ENCODE data around the gene KREMEN1.

KREMEN1 gene

DNA sequence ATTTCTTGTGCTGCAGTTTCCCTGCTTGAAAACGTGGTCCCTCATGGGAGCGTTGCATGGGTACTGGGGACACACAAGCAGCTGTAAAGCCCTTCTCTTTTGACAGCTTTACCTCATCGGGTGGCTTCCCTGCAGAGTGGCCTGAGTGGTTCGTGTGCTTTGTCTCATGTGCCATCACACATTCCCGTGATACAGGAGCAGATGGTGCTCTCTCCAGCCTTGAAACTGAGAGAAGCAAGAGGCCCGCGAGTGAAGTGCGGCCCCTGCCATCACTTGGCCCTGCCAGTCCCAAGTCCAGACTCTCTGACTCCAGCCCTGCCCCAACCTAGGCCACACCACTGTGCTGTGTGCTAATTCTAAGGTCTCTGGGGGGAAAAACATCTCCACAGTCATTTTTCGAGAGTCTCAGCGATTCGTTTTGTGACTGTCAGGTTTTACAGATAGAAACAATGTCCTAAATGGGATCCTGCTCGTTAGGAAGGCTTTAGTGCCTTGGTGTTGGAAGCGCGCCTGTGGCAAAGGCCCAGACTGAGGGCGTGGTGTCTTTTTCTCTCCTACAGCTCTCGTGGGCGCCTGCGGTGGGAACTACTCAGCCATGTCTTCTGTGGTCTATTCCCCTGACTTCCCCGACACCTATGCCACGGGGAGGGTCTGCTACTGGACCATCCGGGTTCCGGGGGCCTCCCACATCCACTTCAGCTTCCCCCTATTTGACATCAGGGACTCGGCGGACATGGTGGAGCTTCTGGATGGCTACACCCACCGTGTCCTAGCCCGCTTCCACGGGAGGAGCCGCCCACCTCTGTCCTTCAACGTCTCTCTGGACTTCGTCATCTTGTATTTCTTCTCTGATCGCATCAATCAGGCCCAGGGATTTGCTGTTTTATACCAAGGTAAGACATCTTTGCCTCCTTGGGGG lies 64.2 kb downstream of the KREMEN1 start:
- no peak for DNase-seq

DNA sequence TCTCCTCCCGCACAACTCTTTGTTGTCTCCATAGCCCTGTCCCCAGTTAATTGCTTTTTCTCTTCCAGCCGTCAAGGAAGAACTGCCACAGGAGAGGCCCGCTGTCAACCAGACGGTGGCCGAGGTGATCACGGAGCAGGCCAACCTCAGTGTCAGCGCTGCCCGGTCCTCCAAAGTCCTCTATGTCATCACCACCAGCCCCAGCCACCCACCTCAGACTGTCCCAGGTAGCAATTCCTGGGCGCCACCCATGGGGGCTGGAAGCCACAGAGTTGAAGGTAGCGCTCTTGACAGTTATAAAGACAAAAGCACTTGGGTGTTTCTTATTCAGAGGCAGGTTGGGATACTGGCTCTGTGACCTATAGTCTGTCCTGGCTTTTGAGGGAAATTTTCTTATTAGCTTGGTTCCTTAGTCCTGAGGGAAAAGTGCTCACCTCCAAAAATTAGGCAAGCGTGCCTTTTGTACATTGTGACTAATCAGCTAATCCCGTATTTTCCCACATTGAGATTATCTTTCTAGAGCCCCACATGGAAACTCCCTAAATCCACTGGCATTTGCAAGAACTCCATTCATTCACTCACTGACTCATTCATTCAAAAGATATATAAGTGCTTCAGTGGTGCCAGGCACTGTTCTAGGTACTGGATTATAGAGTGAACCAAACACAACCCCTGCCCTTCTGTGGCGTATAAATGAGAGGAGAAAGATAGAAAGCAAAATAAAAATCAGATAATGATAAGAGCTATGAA lies 65.9 kb downstream of the KREMEN1 start:
- no peak for DNase-seq

DNA sequence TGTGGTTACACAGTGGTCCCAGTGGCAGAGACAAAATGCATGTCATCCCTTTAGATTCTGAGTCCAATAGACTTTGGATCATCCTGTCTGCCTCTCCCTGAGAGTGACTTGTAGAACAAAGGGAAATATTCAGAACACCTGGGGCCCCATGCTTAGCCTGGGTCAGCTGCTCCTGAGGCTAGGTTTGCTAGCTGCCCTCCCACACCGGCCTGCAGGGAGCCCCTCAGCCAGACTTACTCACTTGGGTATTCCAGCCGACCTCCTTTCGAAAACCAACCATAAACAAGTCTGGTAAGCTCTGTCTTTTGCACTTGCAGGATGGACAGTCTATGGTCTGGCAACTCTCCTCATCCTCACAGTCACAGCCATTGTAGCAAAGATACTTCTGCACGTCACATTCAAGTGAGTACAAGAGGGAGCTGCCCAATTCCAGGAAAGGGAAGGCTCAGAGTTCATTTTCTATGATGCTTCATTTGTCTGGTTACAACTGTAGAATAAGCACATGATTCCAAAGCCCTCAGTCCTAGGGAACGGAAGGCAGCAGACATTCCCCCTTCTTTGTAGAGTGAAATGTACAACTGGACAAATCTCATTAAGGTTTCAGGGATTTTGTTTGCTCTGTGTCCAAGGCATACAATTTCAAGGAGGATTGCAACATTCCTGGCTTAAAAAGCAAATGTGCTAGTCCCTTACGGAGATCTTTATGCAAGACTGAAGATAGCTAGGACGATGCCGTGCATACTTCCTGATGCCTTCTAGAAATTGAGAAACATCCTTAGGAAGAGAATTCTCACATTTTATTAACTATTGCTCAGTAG lies 67.3 kb downstream of the KREMEN1 start:
- no peak for DNase-seq

DNA sequence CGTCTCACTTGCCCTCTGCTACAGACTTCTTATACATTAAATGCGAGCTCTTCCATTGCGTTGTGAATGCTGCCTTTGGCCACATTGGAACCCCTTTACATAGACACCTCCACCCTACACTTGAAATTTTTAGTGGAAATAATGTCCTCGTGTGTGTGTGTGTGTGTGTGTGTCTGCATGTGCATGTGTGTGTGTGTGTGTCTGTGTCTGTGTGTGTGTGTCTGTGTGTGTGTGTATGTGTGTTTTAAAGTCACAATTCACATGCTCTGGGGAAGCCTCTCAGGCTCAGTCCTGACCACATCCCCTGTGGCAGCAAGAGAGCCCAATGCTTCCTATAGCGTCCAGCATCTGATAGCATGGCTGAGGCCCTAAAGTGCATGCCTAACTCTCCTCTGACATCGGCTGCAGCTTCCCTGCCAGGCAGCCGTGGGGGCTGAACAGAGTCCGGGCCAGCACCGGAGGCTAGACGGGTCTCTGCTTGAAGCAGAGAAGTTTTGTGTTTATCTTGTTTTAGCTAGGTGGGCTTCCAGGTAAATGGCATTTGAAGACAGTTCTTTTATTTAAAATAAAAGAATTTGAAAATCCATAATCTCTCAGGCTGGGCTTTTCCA lies 68.3 kb downstream of the KREMEN1 start:
- DNase-seq: no peak

DNA sequence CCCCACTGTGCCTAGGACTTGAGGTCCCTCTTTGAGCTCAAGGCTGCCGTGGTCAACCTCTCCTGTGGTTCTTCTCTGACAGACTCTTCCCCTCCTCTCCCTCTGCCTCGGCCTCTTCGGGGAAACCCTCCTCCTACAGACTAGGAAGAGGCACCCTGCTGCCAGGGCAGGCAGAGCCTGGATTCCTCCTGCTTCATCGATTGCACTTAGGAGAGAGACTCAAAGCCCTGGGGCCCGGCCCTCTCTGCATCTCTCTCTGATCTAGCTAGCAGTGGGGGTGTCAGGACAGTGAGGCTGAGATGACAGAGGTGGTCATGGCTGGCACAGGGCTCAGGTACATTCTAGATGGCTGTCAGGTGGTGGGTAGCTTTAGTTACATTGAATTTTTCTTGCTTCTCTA lies 69.3 kb downstream of the KREMEN1 start:
- DNase-seq: no peak

DNA sequence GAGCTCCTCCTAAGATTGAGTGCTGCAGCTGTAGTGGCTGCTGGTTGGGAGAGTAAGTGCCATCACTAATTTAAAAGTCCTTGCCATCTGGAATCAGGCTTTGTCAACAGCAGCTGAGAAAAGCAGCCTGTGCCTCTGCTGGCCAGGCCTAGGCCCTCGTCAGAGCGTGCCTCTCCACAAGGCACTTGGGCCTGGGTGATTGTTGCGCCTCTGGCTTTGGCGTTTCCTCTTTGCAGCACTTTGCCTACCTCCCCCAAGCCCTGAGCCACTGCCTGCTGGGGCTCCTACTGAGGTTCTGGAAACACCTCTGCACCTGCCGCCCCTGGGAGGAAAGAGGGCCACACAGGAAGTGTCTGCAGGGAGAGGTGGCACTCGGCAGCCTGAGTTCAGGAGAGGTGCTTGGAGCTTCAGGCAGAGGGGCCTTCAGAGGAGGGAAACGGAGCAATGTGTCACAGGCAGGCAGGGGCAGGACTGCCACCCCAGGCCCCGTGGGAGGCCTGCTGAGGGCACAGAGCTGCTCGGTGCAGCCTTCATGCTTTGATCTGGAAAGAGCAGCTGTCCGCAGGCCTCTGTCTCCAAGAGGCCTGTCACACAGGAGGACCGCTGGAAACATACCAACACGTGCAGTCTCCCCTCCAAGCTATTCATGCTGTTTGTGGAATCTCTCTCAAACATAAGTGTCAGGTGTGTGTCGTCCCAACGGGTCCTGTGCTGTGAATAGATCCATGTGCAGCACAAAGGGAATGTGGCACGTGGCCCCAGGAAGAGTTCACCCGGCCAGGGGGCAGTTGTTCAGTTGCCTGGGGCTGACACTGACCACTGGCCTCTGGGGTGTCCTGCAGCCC lies 71.3 kb downstream of the KREMEN1 start:
- DNase-seq: no peak

DNA sequence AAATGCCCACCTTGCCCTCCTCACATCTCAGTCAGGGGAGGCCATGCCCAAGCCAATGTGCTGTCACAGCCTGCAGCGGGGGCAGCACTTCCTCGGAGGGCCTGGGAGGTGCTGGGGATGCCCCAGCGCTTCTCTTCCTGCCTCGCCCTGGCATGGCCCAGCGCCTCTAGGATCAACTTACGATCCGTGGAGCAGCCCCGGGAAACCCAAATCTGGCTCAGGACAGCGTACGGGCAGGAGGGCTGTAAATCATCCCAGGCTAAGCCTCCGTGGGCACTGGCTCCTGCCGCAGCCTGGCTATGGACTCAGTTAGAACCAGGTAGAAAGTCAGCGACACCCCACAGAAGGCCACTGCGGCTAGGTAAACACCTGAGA lies 71.9 kb downstream of the KREMEN1 start:
- no peak for DNase-seq

DNA sequence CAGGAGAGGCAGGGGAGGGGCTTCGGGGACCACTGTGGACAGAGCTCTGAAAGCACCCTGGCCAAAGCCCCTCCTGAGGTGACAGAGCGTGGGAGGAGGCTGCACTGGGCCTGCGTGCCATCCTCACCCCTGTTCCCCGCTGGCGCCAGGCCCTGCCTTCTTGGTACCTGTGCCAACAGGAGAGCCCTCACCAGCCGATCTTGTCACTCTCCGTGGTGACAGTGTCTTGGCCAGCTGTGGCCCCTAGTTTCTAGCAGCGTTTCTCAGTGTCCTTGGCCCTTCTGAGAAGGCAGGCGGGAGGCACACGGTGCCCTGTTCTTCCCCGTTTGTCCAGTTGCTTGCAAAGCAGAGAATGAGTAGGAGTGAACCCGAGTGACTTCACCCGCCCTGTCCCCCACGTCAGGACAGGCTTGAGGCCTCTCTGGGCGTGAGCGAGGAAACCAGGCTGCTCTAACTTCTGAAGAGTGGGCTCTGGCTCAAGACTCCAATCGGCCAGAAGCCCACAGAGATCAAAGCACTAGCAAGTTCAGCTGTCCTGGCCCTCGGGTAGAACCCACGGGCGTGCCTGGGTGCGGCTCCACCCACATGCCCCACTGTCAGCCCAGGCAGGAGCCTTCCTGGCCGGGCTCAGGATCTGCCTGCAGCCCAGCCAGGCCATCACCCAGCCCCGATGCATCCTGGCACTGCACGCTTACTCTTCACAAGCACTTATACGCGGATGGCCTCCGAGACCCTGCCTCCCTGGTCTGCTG lies 72.7 kb downstream of the KREMEN1 start:
- DNase-seq: no peak

DNA sequence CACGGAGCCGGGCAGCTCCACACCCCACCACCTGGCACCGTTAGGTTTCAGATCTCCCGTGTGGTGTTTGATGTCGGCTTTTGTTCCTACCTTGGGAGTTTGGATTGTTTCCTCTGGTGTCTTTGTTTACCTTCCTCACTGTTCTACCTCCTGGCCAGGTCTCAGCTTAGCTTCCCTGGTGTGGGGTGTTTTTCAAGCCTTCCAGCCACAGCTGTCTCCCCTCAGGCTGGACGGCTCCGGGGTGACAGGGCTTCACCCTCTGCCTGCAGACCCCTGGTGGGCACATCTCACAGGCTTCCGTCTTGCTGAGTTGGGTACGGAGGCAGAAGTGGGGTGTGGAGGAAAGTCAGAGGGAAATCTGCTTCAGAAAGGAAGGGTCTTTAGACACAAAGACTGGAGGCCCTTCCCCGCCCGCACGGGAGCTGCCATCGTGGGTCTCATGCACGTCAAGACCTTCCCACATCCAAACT lies 73.3 kb downstream of the KREMEN1 start:
- no peak for DNase-seq

DNA sequence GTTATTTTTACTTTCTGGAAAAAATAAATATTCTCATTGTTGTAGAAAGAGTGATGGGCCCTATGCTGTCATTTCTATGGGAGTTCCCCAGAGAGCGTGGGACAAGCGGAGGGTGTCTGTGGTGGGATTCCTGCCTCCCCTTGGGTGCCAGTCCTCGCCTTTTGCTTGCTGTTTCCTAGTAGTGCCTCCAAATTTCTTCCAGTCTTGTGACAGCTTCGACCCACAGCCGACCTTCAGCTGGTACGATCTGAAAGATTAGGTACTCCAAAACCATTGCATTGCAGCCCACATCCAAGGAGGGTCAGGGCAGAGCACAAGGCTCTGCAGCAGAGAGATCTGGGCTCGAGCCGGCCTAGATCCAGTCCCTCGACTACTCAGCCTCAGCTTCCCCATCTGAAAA lies 73.9 kb downstream of the KREMEN1 start:
- no peak for DNase-seq

DNA sequence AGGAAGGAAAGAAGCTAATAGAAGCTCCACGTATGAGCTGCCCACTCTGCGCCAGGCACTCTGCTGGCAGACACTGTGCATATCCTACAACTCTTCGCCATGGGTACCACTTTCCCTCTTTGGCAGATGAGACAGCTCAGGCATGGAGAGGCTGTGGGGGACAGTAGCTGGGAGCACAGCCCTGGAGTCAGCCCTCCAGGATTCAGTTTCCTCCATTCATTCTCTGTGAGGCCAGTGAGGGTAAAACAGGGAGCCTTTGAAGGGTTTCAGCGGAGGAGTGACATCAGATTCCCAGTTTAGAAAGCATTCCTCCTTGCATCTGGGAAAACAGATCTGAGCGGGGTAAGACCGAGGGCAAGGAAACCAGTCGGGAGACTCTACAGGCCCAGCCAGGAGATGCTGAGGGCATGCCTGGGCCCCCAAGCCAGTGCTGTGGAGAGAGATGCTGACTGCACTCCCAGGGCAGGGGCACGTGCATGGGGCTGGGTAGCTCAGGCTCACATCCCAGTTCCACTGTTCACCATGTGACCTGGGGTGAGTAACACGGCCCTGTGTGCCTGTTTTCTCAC lies 74.6 kb downstream of the KREMEN1 start:
- no peak for DNase-seq

DNA sequence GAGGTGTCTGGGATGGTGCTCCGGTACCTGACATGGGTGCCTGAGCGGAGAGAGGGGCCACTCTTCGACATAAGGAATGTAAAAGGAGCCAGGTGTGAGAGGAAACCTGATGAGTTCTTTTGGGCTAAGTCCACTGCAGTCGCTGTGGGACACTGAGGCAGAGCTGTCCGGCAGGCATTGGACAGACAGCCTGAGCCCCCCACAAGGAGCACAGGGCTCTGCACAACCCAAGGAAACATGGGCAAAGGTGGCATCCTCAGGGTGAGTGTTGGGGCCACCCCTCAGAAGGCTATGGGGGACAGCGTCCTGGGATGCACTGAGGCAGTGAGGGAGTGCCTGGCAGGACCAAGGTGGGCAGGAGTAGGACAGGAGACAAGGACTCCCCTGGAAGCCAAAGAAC lies 75.2 kb downstream of the KREMEN1 start:
- no peak for DNase-seq

DNA sequence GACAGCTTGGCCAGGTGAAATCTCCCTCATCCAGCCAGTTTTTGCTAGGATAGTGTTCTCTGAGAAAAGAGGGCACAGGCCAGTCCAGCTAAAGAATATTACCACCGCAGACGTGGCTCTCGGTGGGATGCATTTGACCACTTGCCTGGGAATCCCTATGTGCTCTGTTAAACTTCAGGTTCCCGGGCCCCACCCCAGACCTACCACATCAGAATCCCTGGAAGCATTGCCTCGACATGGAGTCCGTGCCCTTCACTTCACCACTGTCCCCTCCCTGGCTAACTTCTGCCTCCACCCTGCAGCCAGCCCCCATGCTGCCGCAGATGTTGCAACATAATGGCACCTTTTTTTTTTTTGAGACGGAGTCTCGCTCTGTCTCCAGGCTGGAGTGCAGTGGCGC lies 76.0 kb downstream of the KREMEN1 start:
- DNase-seq: no peak

DNA sequence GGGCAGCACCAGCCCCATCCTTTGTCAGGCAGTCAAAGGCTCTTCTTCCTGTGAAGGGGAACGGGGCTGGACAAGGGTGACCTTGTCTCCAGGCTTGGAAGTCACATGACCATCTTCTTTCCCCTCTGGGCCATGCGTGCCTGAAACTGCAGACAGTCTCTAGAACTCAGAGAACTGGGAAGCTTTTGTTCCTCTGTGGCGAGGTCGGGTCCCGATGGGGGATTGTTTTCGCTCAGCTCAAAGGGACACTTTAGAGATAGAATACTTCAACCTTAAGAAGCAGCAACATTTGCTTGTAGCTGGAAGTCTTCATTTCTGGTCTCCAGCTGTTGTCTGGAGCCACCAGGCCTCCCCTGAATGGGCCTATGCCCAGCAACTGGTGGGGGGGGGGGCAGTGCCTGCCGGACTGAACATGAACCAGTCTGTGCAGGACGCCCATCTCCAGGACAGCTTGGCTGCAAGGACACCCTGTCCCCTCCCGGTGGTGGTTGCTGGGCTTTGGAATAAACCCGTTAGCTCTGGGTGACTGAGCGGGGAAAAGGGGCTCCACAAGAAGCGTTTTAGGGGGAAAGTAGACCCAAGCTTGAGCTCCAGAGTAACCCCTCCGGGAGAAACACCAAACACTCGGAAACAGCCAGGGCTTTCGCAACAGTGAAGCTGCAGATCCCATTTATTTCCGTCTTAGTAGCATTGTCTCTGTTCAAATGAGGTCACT lies 77.2 kb downstream of the KREMEN1 start:
- no peak for DNase-seq

DNA sequence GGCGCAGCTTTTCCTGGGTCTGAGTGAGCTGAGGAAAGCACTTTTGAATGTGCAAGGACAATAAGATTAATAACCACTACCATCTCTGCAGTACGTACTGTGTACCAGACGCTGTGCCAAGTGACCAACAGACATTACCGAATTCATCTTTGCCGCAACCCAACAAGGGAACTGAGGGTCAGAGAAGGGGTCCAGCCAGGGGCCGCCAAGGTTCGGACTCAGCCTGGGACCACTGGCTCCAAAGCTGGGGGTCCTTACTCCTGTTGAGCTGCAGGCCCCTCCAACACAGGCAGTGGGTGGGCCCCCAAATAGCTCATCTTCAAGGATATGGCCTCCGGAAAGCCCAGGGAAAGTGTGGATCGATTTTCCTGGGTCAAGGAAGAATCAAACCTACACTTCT lies 77.9 kb downstream of the KREMEN1 start:
- no peak for DNase-seq

DNA sequence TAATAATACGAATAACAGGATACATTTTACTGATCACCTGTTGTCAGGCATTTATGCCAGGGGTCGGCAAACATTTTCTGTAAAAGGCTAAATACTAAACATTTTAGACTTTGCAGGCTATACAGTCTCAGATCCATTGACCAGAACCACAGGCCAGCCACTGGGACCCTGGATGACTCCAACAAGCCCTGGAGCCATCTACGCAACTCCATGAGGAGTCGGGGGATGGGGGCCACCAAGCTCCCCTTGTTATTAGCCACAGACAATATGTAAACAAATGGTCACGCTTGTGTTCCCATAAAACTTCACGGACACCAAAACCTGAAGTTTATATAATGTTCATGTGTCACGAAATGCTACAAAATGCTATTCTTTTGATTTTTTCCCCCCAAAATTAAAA lies 78.5 kb downstream of the KREMEN1 start:
- no peak for DNase-seq

DNA sequence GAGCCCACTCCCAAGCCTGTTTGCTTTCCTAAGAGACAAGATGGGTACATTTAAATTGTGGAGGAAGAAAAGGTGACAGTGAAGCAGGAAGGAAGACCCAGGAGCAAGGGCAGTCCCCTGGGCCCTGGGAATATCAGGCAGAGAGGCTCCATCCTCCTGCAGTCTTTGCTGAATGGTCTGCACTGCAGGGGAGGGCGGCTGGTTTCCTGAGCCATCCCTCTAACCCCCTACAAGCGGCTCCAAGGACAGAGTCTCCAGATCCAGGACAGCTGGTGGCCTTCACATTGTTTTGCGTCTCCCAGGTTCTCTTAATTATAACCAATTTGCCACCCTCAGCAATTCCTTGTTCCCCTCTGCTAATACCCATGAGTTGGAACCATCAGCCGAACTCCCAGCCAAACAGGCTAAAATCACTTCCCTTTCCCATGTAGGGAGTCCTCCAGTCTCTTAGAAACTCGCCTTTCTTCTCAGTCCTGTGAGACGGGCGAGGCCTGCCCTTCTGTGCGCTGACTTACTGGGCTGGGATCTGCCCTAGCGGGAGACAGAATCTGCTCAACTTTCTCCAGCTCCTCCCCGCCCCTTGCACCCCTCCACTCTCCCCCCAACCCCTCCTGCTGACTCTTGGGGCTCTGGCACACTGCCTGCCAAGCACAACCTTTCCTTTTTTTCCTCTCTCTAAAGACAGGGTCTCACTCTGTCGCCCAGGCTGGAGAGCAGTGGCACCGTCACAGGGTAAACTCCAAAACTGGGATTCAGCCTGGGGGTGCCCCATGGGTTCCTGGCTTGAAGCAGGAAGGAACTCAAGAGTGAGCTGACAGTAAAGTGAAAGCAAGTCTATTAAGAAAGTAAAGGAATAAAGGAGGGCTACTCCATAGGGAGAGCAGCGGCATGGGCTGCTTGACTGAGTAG lies 79.5 kb downstream of the KREMEN1 start:
- no peak for DNase-seq

DNA sequence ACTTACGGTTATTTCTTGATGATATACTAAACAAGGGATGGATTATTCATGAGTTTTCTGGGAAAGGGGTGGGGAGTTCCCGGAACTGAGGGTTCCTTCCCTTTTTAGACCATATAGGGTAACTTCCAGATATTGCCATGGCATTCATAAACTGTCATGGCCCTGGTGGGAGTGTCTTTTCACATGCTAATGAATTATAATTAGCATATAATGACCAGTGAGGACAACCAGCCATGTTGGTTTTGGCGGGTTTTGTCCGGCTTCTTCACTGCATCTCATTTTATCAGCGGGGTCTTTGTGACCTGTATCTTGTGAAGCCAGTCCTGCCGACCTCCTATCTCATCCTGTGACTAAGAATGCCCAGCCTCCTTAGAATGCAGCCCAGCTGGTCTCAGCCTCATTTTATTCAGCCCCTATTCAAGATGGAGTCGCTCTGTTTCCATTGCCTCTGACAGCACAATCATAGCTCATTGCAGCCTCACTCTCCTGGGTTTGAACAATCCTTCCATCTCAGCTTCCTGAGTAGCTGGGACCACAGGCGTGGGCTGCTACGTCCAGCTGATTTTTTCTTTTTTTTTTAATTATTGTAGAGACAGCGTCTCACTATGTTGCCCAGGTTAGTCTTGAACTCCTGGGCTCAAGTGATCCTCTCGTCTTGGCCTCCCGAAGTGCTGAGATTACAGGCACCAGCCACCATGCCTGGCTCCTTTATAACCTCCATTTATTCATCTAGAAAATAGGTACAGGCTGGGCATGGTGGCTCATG lies 80.3 kb downstream of the KREMEN1 start:
- no peak for DNase-seq

All from activated CD8-positive, alpha-beta memory T cell treated with anti-CD3 and anti-CD28 coated beads, Interleukin-2, amount 50 U/mL, for 4 hours (primary cell).